GM12873 (cell line): Measurements from ENCODE around the gene CASR.

Experiments used
- TF ChIP-seq, protein P1 (sequence below): IDR thresholded peaks from 2 replicates; pipeline ENCODE4 v1.5.1; 2012; ENCODE audit warnings: low read depth, mild to moderate bottlenecking, moderate library complexity, low read length, control low read depth; ENCODE audit not compliant: insufficient read depth; ENCODE audit errors: missing control alignments

Gene CASR

DNA sequence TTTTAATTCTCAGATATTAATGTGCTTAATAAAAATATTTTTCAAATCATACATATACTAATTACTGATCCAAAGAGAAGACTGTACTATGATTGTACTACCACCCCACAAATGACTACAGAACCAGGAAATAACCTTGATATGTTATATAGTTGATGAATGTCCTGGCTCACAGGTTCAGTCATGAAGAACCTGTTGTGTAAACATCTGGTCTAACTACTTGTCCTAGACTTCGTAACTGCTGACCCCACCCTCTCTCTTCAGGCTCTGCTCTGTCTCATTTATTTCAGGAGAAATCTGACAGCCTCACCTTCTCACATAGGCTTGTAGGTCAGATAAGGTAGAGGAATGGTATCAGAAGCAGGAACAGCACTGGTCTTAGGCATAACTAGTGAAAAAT lies 126.9 kb downstream of the CASR start:
- TF ChIP-seq, protein P1, sequence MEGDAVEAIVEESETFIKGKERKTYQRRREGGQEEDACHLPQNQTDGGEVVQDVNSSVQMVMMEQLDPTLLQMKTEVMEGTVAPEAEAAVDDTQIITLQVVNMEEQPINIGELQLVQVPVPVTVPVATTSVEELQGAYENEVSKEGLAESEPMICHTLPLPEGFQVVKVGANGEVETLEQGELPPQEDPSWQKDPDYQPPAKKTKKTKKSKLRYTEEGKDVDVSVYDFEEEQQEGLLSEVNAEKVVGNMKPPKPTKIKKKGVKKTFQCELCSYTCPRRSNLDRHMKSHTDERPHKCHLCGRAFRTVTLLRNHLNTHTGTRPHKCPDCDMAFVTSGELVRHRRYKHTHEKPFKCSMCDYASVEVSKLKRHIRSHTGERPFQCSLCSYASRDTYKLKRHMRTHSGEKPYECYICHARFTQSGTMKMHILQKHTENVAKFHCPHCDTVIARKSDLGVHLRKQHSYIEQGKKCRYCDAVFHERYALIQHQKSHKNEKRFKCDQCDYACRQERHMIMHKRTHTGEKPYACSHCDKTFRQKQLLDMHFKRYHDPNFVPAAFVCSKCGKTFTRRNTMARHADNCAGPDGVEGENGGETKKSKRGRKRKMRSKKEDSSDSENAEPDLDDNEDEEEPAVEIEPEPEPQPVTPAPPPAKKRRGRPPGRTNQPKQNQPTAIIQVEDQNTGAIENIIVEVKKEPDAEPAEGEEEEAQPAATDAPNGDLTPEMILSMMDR, result no peak

DNA sequence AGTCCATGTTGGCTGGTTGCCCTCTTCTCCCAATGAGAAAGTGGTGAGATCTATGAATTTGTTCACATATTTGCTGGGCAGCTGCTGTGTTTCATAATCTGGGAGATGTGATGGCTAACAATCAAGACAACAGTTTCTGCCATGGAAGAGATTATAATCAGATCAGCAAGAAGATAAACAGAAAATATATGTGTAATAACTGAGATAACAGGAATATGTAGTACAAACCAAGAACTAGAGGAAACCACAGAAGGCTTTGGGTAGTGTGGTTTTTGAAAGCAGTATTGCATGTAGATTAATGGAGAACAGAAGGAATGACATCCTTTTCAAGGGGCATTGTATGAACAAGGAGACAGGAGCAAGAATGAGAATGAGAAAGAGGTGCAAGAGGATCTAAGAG lies 129.4 kb downstream of the CASR start:
- TF ChIP-seq, protein P1, result no peak

DNA sequence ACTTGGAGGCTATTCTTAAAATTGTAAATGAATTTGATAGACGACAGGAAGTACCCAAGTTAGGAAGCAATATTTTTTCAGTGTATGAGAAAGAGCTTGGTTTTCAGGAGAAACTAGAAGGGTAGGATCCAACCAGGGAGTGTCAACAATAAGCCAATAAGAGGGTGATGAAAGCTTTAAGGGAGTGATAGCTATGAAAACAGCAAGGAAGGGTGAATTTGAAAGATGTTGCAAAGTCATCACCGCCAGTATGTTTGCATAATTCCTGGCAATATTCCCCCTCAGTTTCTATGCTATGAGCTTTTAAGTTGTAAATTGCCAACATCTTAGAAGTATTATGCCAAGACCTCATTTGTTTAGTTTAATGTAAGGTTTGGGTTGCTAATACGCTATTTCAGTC lies 129.8 kb downstream of the CASR start:
- TF ChIP-seq, protein P1, result no peak

DNA sequence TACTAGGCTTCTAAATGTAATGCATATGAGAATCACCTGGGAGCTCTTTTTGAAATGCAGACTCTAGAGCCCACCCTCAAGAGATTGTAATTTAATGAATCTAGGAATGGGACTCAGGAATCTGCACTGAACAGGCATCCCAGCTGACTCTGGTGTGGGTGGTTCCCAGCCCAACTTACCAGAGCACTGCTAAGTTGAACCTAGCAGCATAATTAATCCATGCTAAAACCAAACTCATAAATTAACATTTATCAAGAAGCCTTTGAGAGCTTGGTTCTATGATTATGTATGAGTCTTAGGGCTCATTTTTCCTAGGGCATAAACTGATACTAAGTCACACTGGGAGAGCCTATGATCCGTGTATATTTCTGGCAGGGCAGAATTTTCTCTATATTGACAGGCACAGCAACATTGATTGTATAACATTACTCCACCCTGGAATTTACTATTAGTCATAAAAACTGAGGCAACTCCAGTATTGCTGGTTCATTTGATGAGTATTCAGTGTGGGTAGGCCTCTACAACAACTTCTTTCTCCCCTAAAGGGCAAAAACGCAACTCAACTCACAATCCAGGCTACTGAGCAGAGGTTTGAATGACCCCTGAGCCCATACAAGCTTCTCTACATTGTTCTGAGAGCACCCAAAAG lies 130.9 kb downstream of the CASR start:
- TF ChIP-seq, protein P1, result no peak

DNA sequence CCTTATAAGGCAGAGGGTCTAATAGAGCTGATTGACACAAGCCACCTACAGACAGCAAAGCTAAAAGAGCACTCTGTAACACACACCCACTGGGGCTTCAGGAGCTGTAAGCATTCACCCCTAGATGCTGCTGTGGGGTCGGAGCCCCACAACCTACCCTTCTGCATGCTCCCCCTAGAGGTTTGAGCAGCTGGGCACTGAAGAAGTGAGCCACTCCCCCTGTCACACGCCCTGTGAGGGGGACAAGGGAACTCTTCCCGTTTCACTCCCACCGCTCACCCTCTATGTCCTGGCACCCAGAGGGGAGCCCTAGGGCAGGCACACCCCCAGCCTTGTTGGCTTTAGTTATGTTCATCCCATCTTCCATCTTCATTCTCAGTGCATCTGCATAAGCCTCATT lies 132.2 kb downstream of the CASR start:
- TF ChIP-seq, protein P1, result peak; percentile 24

DNA sequence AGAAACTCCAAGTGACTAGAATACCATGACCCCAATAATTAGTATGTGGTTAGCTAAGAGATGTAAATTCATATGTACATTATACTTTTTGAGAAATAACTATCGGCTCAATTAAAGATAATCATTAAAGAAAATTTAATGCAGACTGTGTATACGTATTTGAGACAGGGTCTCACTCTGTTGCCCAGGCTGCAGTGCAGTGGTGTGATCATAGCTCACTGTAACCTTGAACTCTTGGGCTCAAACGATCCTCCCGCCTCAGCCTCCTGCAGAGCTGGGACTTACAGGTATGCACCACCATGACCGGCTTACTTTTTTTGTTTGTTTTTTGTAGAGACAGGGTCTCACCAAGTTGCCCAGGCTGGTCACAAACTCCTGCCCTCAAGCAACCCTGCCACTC lies 132.9 kb downstream of the CASR start:
- TF ChIP-seq, protein P1, result no peak

DNA sequence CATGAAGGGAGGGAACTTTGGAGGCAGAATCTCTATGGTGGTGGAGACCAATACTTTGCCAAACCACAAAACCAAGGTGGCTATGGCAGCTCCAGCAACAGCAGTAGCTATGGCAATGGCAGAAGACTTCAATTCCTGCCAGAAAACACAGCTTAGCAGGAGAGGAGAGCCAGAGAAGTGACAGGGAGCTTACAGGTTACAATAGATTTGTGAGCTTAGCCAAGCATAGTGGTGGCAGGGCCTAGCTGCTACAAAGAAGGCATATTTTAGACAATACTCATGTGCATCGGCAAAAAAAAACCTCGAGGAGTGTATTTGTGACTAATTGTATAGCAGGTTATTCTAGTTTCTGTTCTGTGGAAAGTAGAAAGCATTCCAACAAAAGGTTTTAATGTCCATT lies 135.2 kb downstream of the CASR start:
- TF ChIP-seq, protein P1, result no peak
